PFSK-1 (cell line): Measurements from ENCODE around the gene ASS1.

Experiments used
- POLR2AphosphoS5 ChIP-seq: IDR thresholded peaks from 2 replicates; pipeline ENCODE4 v1.6.1; 2012; ENCODE audit warnings: low read depth, mild to moderate bottlenecking, control low read depth, low read length, moderate library complexity
- TAF1 ChIP-seq: IDR thresholded peaks from 2 replicates; pipeline ENCODE4 v1.6.1; 2012; ENCODE audit warnings: low read length, control low read depth, borderline replicate concordance; ENCODE audit not compliant: insufficient read depth

DNA sequence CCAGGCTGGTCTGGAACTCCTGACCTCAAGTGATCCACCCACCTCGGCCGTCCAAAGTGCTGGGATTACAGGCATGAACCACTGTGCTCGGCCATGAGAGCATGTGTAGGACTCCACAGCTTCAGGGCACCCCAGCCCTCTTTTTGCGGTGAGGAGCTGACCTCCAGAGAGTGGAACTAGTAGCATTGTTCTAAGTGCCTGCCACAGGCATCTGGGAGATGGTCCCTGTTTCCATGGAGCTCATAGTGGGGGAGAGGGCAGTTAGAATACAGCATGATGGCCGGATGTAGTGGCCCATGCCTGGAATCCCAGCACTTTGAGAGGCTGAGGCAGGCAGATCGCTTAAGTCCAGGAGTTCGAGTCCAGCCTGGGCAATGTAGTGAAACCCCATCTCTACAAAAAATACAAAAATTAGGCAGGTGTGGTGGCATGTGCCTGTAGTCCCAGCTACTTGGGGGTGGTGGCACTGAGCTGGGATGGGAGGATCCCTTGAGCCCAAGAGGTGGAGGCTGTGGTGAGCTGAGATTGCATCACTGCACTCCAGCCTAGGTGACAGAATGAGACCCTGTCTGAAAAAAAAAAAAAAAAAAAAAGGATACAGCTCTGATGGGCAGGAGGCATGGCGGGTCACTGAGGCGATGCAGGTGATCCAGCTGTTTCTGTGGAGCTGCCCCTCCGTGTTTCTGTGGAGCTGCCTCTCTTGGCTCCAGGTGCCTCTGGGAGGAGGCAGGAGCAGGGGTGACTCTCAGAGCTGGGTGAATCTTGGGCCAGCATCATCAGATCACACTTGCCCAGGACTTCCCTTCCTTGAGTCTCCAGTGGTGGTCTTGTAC is 4.2 kb downstream of the ASS1 start:
- TF ChIP-seq TAF1 = no peak
- TF ChIP-seq POLR2AphosphoS5 = no peak
